BLaER1 treated with 17β-estradiol and CSF1 and Interleukin-3, amounts not matched to agents 10 nM and 100 nM (cell line): ENCODE measurements around the gene ACY1.

Experiments used
- H3K27ac ChIP-seq, 11 experiments: shearing (Covaris generic); formaldehyde crosslinking; 2 replicates each; pipeline ENCODE4 v1.8.1; 2022
- H3K27me3 ChIP-seq, 11 experiments: shearing (Covaris generic); formaldehyde crosslinking; 2 replicates each; pipeline ENCODE4 v1.8.1; 2022
- H3K36me3 ChIP-seq, 11 experiments: shearing (Covaris generic); formaldehyde crosslinking; 2 replicates each; pipeline ENCODE4 v1.8.1; 2022
- H3K4me1 ChIP-seq, 10 experiments: shearing (Covaris generic); formaldehyde crosslinking; 2 replicates each; pipeline ENCODE4 v1.8.1; 2022
- H3K4me2 ChIP-seq, 11 experiments: shearing (Covaris generic); formaldehyde crosslinking; 2 replicates each; pipeline ENCODE4 v1.8.1; 2022
- H3K4me3 ChIP-seq, 10 experiments: shearing (Covaris generic); formaldehyde crosslinking; 2 replicates each; pipeline ENCODE4 v1.8.1; 2022
- H3K9ac ChIP-seq, 11 experiments: shearing (Covaris generic); formaldehyde crosslinking; 2 replicates each; pipeline ENCODE4 v1.8.1; 2022
- H3K9me3 ChIP-seq, 11 experiments: shearing (Covaris generic); formaldehyde crosslinking; replicated peaks in 1 of 11; 2 replicates each; pipeline ENCODE4 v1.8.1; 2022
- H4K20me1 ChIP-seq, 11 experiments: shearing (Covaris generic); formaldehyde crosslinking; 2 replicates each; pipeline ENCODE4 v1.8.1; 2022
- Cebpa-rat ChIP-seq, 11 experiments: shearing (Covaris generic); IDR thresholded peaks; 2 replicates each; pipeline ENCODE4 v1.8.1; 2022

Gene ACY1

DNA sequence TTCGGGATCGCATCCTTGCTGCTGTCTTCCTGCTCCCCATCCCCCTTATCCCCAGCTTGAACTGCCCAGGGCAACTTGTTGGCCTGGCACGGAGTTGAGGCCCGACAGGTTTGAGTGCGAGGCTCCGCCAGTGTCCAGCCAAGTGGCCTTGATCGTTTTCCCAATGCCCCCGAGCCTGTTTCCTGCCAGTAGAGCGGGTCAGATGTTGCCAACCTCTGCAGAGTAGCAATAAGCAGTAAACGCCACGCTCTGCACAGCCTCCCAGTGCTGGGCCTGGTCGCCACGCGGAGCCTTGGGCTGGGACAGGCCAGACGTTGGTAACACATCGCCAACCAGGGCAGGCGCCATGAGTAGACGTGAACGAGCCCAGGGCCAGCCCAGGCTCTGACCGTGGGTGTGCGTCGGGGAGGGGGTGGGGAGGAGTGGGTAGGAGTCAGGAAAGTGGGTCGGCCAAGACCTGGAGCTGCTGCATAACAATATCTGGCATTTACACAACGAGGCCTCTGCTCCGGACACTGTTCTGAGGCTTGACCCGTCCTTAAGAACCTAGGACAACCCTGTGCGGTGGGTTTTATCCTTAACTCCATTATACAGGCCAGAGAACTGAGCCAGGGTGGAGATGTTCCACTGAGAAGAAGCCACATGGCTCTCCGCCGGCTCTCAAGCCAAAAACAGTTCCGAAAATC lies 8.9 kb upstream of the ACY1 start:
- peak overlapping the region; percentile 89 to 98 (median 95) for H3K4me2 ChIP-seq
- peak overlapping the region; percentile 81 to 91 (median 87) for H3K9ac ChIP-seq
- no peak for TF ChIP-seq Cebpa-rat (IDR thresholded peaks at IDR 0.05)
- peaks cover 0 to 26% (median 6%) of the 10 kb centered on the region in 11 experiments; a peak in 8 of 22 replicates for H3K36me3 ChIP-seq
- no peaks in the 10 kb centered on the region for H3K27me3 ChIP-seq
- peak overlapping the region; percentile 69 to 92 (median 77) for H3K4me3 ChIP-seq
- H3K27ac ChIP-seq: peak overlapping the region; percentile 45 to 92 (median 86); a peak in 21 of 22 replicates
- H3K9me3 ChIP-seq: no peaks in the 10 kb centered on the region
- H4K20me1 ChIP-seq: peaks cover 0 to 34% (median 5%) of the 10 kb centered on the region in 11 experiments; a peak in 9 of 22 replicates
- peaks cover 67 to 85% (median 83%) of the 10 kb centered on the region in 10 experiments for H3K4me1 ChIP-seq

- H3K27ac ChIP-seq: peak within 1 kb of the TSS; percentile 73 to 92 (median 86); a peak in 21 of 22 replicates
- H3K36me3 ChIP-seq: peaks cover 0 to 26% (median 9%) of the 10 kb centered on the region in 11 experiments; a peak in 10 of 22 replicates
- peak within 1 kb of the TSS; percentile 81 to 91 (median 87) for H3K9ac ChIP-seq
- H4K20me1 ChIP-seq: peaks cover 0 to 26% (median 1%) of the 10 kb centered on the region in 11 experiments; a peak in 8 of 22 replicates
- H3K4me2 ChIP-seq: peak within 1 kb of the TSS; percentile 89 to 98 (median 95)
- H3K4me3 ChIP-seq: peak within 1 kb of the TSS; percentile 69 to 92 (median 77)
- 0 out of 22 replicates have a peak, but pooled peaks cover 0 to 5% (median 0%) of the 10 kb centered on the region in 11 experiments for H3K9me3 ChIP-seq
- H3K27me3 ChIP-seq: no peaks in the 10 kb centered on the region
- TF ChIP-seq Cebpa-rat (IDR thresholded peaks at IDR 0.05): no peak
- H3K4me1 ChIP-seq: peaks cover 60 to 77% (median 75%) of the 10 kb centered on the region in 10 experiments
These were observed 8.1 kb upstream of the ACY1 start, which contains the start of gene ABHD14A for GRCh38 chr3:51974963-51975851. TSS of gene ABHD14A (plus strand) at chr3:51975064. CDS start at chr3:51975136, 72 bp downstream.

GRCh38 chr3:51975852-51976549 lies 7.3 kb upstream of the ACY1 start:
- Histone ChIP-seq H3K9ac (peak overlapping the region in 6 of 11 experiments; percentile 82 to 90 (median 86); a peak in 8 of 22 replicates), H4K20me1 (peaks cover 0 to 18% (median 0%) of the 10 kb centered on the region in 11 experiments; a peak in 5 of 22 replicates), H3K27me3 (no peaks in the 10 kb centered on the region), H3K4me3 (peak overlapping the region; percentile 69 to 92 (median 77); a peak in 18 of 20 replicates), H3K27ac (peak overlapping the region in 1 of 11 experiments; percentile 89; a peak in 1 of 22 replicates), H3K36me3 (peaks cover 0 to 26% (median 13%) of the 10 kb centered on the region in 11 experiments; a peak in 11 of 22 replicates), H3K4me1 (peaks cover 62 to 76% (median 69%) of the 10 kb centered on the region in 10 experiments), H3K4me2 (peak overlapping the region; percentile 89 to 98 (median 95)), H3K9me3 (0 out of 22 replicates have a peak, but pooled peaks cover 0 to 7% (median 0%) of the 10 kb centered on the region in 11 experiments)
- TF ChIP-seq Cebpa-rat (IDR thresholded peaks at IDR 0.05): no peak

- TF ChIP-seq Cebpa-rat (IDR thresholded peaks at IDR 0.05): no peak
- H3K27ac ChIP-seq: 0 out of 22 replicates have a peak overlapping the region, but pooled peaks of 1 of the 11 experiments have one; percentile 2
- H3K4me3 ChIP-seq: no peak overlapping the region
- peak overlapping the region in 1 of 11 experiments; percentile 6; a peak in 1 of 22 replicates for H3K9ac ChIP-seq
- H3K4me1 ChIP-seq: peaks cover 62 to 76% (median 69%) of the 10 kb centered on the region in 10 experiments
- peaks cover 0 to 19% (median 8%) of the 10 kb centered on the region in 11 experiments; a peak in 8 of 22 replicates for H3K36me3 ChIP-seq
- peak overlapping the region; percentile 26 to 98 (median 89); a peak in 20 of 22 replicates for H3K4me2 ChIP-seq
- H3K27me3 ChIP-seq: no peaks in the 10 kb centered on the region
- 0 out of 22 replicates have a peak, but pooled peaks cover 0 to 7% (median 0%) of the 10 kb centered on the region in 11 experiments for H3K9me3 ChIP-seq
- H4K20me1 ChIP-seq: peaks cover 0 to 12% (median 0%) of the 10 kb centered on the region in 11 experiments; a peak in 2 of 22 replicates
These were observed 5.7 kb upstream of the ACY1 start for GRCh38 chr3:51977446-51978142.

DNA sequence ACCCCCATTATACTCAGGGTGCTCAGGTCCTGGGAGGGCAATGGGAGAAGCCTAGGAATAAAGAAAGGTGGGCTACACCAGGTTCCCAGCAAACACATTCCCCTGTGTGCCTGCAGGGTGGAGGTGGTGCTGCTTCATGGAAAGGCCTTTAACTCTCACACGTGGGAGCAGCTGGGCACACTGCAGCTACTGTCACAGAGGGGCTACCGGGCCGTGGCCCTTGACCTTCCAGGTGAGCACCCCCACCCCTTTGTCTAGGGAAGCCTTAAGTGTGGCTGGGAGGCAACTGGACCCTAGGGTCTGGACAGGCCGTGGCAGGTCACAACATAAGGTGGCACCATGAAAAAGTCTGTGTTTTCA lies 5.2 kb upstream of the ACY1 start:
- no peak for TF ChIP-seq Cebpa-rat (IDR thresholded peaks at IDR 0.05)
- H3K4me1 ChIP-seq: peaks cover 58 to 73% (median 67%) of the 10 kb centered on the region in 10 experiments
- no peak overlapping the region for H3K9ac ChIP-seq

GRCh38 chr3:51980253-51980652 lies 3.1 kb upstream of the ACY1 start:
- Histone ChIP-seq H4K20me1 (peaks cover 0 to 12% (median 0%) of the 10 kb centered on the region in 11 experiments; a peak in 2 of 22 replicates), H3K4me2 (0 out of 22 replicates have a peak overlapping the region, but pooled peaks of 1 of the 11 experiments have one; percentile 96), H3K36me3 (peaks cover 0 to 19% (median 8%) of the 10 kb centered on the region in 11 experiments; a peak in 8 of 22 replicates), H3K27me3 (no peaks in the 10 kb centered on the region), H3K4me3 (no peak overlapping the region), H3K27ac (no peak overlapping the region), H3K9ac (peak overlapping the region in 2 of 11 experiments; percentile 16 to 40; a peak in 1 of 22 replicates), H3K9me3 (0 out of 22 replicates have a peak, but pooled peaks cover 0 to 7% (median 0%) of the 10 kb centered on the region in 11 experiments), H3K4me1 (peaks cover 61 to 75% (median 68%) of the 10 kb centered on the region in 10 experiments)
- no peak for TF ChIP-seq Cebpa-rat (IDR thresholded peaks at IDR 0.05)

More for the DNA sequence above, 5.2 kb upstream of the ACY1 start:
- Histone ChIP-seq H3K4me3 (no peak overlapping the region), H3K27me3 (no peaks in the 10 kb centered on the region), H3K4me2 (peak overlapping the region in 5 of 11 experiments; percentile 66 to 98 (median 93); a peak in 2 of 22 replicates), H3K9me3 (0 out of 22 replicates have a peak, but pooled peaks cover 0 to 7% (median 0%) of the 10 kb centered on the region in 11 experiments), H3K36me3 (peaks cover 0 to 19% (median 8%) of the 10 kb centered on the region in 11 experiments; a peak in 8 of 22 replicates), H4K20me1 (peaks cover 0 to 12% (median 0%) of the 10 kb centered on the region in 11 experiments; a peak in 2 of 22 replicates), H3K27ac (no peak overlapping the region)

- H3K4me2 ChIP-seq: peak overlapping the region; percentile 87 to 97 (median 93)
- no peaks in the 10 kb centered on the region for H3K27me3 ChIP-seq
- peaks cover 0 to 10% (median 0%) of the 10 kb centered on the region in 11 experiments; a peak in 3 of 22 replicates for H4K20me1 ChIP-seq
- TF ChIP-seq Cebpa-rat (IDR thresholded peaks at IDR 0.05): no peak
- 0 out of 22 replicates have a peak, but pooled peaks cover 0 to 7% (median 0%) of the 10 kb centered on the region in 11 experiments for H3K9me3 ChIP-seq
- H3K27ac ChIP-seq: peak overlapping the region; percentile 78 to 95 (median 86); a peak in 21 of 22 replicates
- H3K4me1 ChIP-seq: peaks cover 39 to 54% (median 47%) of the 10 kb centered on the region in 10 experiments
- H3K36me3 ChIP-seq: peaks cover 0 to 19% (median 8%) of the 10 kb centered on the region in 11 experiments; a peak in 8 of 22 replicates
- H3K4me3 ChIP-seq: peak overlapping the region; percentile 59 to 84 (median 68)
- peak overlapping the region; percentile 80 to 92 (median 87) for H3K9ac ChIP-seq
These were observed 940 bp upstream of the ACY1 start for GRCh38 chr3:51982352-51982837.
